H1 (cell line): ENCODE results near the gene ECI2. TPM values are rescaled to one million over a fixed set of nuclear protein-coding genes. Genes with fewer than 3 reads are reported as not detected.

Experiments
- CTCF ChIA-PET: fragments of 300-600 bp; sonication (Branson Sonifier 250); formaldehyde crosslinking; loops from one replicate; lab custom pipeline; 2021; ENCODE audit not compliant: partially characterized antibody; lab: Charles Lee
- POLR2A ChIA-PET: fragments of 300-600 bp; sonication (Branson Sonifier 250); formaldehyde crosslinking; loops from one replicate; lab custom pipeline; 2021; ENCODE audit warnings: inconsistent platforms; ENCODE audit not compliant: partially characterized antibody; lab: Charles Lee
- DNase-seq, 2 experiments: peaks; one replicate each; pipeline versions ENCODE4 v3.0.0 to v3.0.0-alpha.2; 2010 to 2022; ENCODE audit warnings: low spot score in 2 of 2, low read depth in 1 of 2, mixed read lengths in 1 of 2
- FAIRE-seq: peaks from 2 replicates; lab custom pipeline; 2011; peaks lifted over from hg19 to GRCh38; lab: Jason Lieb, UNC
- H2AFZ ChIP-seq: 2 replicates; pipeline ENCODE4 v1.8.1; 2012; ENCODE audit warnings: low read length, inconsistent platforms
- H2AK5ac ChIP-seq: 2 replicates; pipeline ENCODE4 v1.6.1; 2013; ENCODE audit warnings: low read depth, low read length
- H2BK120ac ChIP-seq: replicated peaks from 2 replicates; pipeline ENCODE3; 2013; ENCODE audit warnings: low read depth, low read length, inconsistent platforms
- H2BK12ac ChIP-seq: 2 replicates; pipeline ENCODE4 v1.6.1; 2013; ENCODE audit warnings: low read depth, low read length
- H2BK15ac ChIP-seq: 2 replicates; pipeline ENCODE4 v1.6.1; 2013; ENCODE audit warnings: low read length
- H2BK20ac ChIP-seq: 2 replicates; pipeline ENCODE4 v1.6.1; 2013; ENCODE audit warnings: low read length
- H2BK5ac ChIP-seq: 2 replicates; pipeline ENCODE4 v1.6.1; 2013; ENCODE audit warnings: low read depth, low read length
- H3K14ac ChIP-seq: 2 replicates; pipeline ENCODE4 v1.6.1; 2013; ENCODE audit warnings: inconsistent platforms; ENCODE audit not compliant: insufficient read length
- H3K18ac ChIP-seq: 2 replicates; pipeline ENCODE4 v1.6.1; 2013; ENCODE audit warnings: low read length; ENCODE audit errors: extremely low read depth
- H3K23ac ChIP-seq: 2 replicates; pipeline ENCODE4 v1.6.1; 2013; ENCODE audit warnings: inconsistent platforms; ENCODE audit not compliant: insufficient read length
- H3K23me2 ChIP-seq: 2 replicates; pipeline ENCODE4 v1.6.1; 2013; ENCODE audit warnings: low read depth, low read length
- H3K27ac ChIP-seq: 2 replicates; pipeline ENCODE4 v1.6.1; 2011; ENCODE audit warnings: low read depth, low read length, inconsistent platforms
- H3K27me3 ChIP-seq, 4 experiments: replicated peaks in 1 of 4; 1 replicate in 1 of 4; 2 replicates in 3 of 4; pipeline versions ENCODE4 v1.6.1 to v1.8.1; 2011 to 2013; ENCODE audit warnings: low read length in 3 of 4, mild to moderate bottlenecking in 3 of 4, inconsistent platforms in 2 of 4, mixed read lengths in 2 of 4, moderate library complexity in 1 of 4; ENCODE audit not compliant: control insufficient read depth in 3 of 4, insufficient read depth in 3 of 4; ENCODE audit errors: extremely low read depth in 1 of 4
- H3K36me3 ChIP-seq, 4 experiments: 2 replicates each; pipeline versions ENCODE4 v1.6.1 to v1.8.1; 2011 to 2013; ENCODE audit warnings: mild to moderate bottlenecking in 4 of 4, low read length in 3 of 4, moderate library complexity in 2 of 4, control low read depth in 1 of 4, inconsistent platforms in 1 of 4; ENCODE audit not compliant: insufficient read depth in 4 of 4, control insufficient read depth in 2 of 4
- H3K4ac ChIP-seq: replicated peaks from 2 replicates; pipeline ENCODE3; 2013; ENCODE audit warnings: low read length, low read depth, mixed read lengths, inconsistent platforms; ENCODE audit not compliant: insufficient read length
- H3K4me1 ChIP-seq, 4 experiments: replicated peaks in 1 of 4; 1 replicate in 1 of 4; 2 replicates in 3 of 4; pipeline versions ENCODE4 v1.6.1 to v1.8.1; 2011 to 2013; ENCODE audit warnings: low read length in 3 of 4, inconsistent platforms in 2 of 4, mixed read lengths in 1 of 4; ENCODE audit not compliant: insufficient read depth in 4 of 4, control insufficient read depth in 3 of 4
- H3K4me2 ChIP-seq, 2 experiments: 2 replicates each; pipeline versions ENCODE4 v1.6.1 to v1.8.1; 2011 to 2013; ENCODE audit warnings: low read depth in 2 of 2, low read length in 2 of 2, control low read depth in 1 of 2, inconsistent platforms in 1 of 2, mild to moderate bottlenecking in 1 of 2; ENCODE audit not compliant: insufficient read depth in 1 of 2
- H3K4me3 ChIP-seq, 4 experiments: fragments of 200-600, 300-600 bp in 1 of 4; sonication (generic), shearing (Covaris generic), sonication (Bioruptor Twin) in 1 of 4; 2 replicates each; pipeline versions ENCODE4 v1.5.1 to v1.8.1; 2011 to 2016; ENCODE audit warnings: low read length in 4 of 4, low read depth in 3 of 4, control low read depth in 2 of 4, inconsistent platforms in 2 of 4, mild to moderate bottlenecking in 2 of 4, mixed read lengths in 1 of 4, moderate library complexity in 1 of 4; ENCODE audit not compliant: insufficient read depth in 2 of 4; ENCODE audit errors: extremely low read depth in 1 of 4
- H3K56ac ChIP-seq: replicated peaks from 2 replicates; pipeline ENCODE3; 2013; ENCODE audit warnings: low read depth, mild to moderate bottlenecking, mixed read lengths, low read length, inconsistent platforms; ENCODE audit not compliant: insufficient read length
- H3K79me1 ChIP-seq: 2 replicates; pipeline ENCODE4 v1.6.1; 2013; ENCODE audit warnings: low read depth, low read length, control low read depth
- H3K79me2 ChIP-seq, 2 experiments: 2 replicates each; pipeline versions ENCODE4 v1.6.1 to v1.8.1; 2012 to 2013; ENCODE audit warnings: low read length in 2 of 2, mild to moderate bottlenecking in 2 of 2, inconsistent platforms in 1 of 2; ENCODE audit not compliant: insufficient read depth in 2 of 2, control insufficient read depth in 1 of 2
- H3K9ac ChIP-seq, 4 experiments: replicated peaks in 1 of 4; 1 replicate in 1 of 4; 2 replicates in 3 of 4; pipeline versions ENCODE4 v1.6.1 to v1.8.1; 2011 to 2013; ENCODE audit warnings: low read depth in 3 of 4, low read length in 3 of 4, control low read depth in 2 of 4, mild to moderate bottlenecking in 2 of 4, moderate library complexity in 2 of 4, inconsistent platforms in 1 of 4; ENCODE audit errors: extremely low read depth in 1 of 4
- H3K9me3 ChIP-seq, 2 experiments: 2 replicates each; pipeline versions ENCODE4 v1.6.1 to v1.8.1; 2012 to 2013; ENCODE audit warnings: mild to moderate bottlenecking in 2 of 2, moderate library complexity in 2 of 2, control low read depth in 1 of 2, inconsistent platforms in 1 of 2, low read depth in 1 of 2, low read length in 1 of 2, mixed read lengths in 1 of 2; ENCODE audit not compliant: insufficient read depth in 2 of 2
- H4K20me1 ChIP-seq, 2 experiments: replicated peaks in 1 of 2; 2 replicates each; pipeline versions ENCODE3 to v1.8.1; 2011 to 2013; ENCODE audit warnings: inconsistent platforms in 2 of 2, low read length in 2 of 2, mild to moderate bottlenecking in 1 of 2; ENCODE audit not compliant: insufficient read depth in 2 of 2, control insufficient read depth in 1 of 2
- H4K5ac ChIP-seq: 2 replicates; pipeline ENCODE4 v1.6.1; 2013; ENCODE audit warnings: low read length, low read depth, mixed read lengths, inconsistent platforms; ENCODE audit not compliant: insufficient read length
- H4K8ac ChIP-seq: 2 replicates; pipeline ENCODE4 v1.8.0; 2013; ENCODE audit warnings: mild to moderate bottlenecking, moderate library complexity, low read length, inconsistent platforms; ENCODE audit not compliant: insufficient read depth; ENCODE audit errors: extremely low read depth
- H4K91ac ChIP-seq: replicated peaks from 2 replicates; pipeline ENCODE3; 2013; ENCODE audit warnings: low read length, mixed read lengths, inconsistent platforms; ENCODE audit not compliant: insufficient read length
- BACH1 ChIP-seq: IDR thresholded peaks from 2 replicates; pipeline ENCODE4 v1.6.1; 2012; ENCODE audit warnings: low read length, improper control_type of control experiment
- CREB1 ChIP-seq: IDR thresholded peaks from 2 replicates; pipeline ENCODE4 v1.6.1; 2012; ENCODE audit warnings: inconsistent platforms
- EP300 ChIP-seq, 2 experiments: IDR thresholded peaks; 1 replicate in 1 of 2; 2 replicates in 1 of 2; pipeline ENCODE4 v1.6.1; 2011 to 2012; ENCODE audit warnings: low read depth in 2 of 2, low read length in 2 of 2, mild to moderate bottlenecking in 2 of 2, borderline replicate concordance in 1 of 2, inconsistent platforms in 1 of 2, moderate library complexity in 1 of 2
- GTF2F1 ChIP-seq: IDR thresholded peaks from 2 replicates; pipeline ENCODE4 v1.6.1; 2012; ENCODE audit warnings: low read depth, low read length, improper control_type of control experiment, borderline replicate concordance
- RBBP5 ChIP-seq: IDR thresholded peaks from 2 replicates; pipeline ENCODE4 v1.7.1; 2012; ENCODE audit warnings: low read depth, mild to moderate bottlenecking, inconsistent platforms, low read length, moderate library complexity, borderline replicate concordance
- WGBS, 2 experiments: shearing (Covaris generic) in 1 of 2; methylation state at CpG; one replicate each; pipeline versions ENCODE4 v1.1.6 to v1.1.7; 2013 to 2015; ENCODE audit warnings: low lambda C conversion rate in 2 of 2, mixed read lengths in 2 of 2, inconsistent platforms in 1 of 2, low coverage in 1 of 2, missing lambda C conversion rate in 1 of 2; ENCODE audit not compliant: insufficient replicate concordance in 2 of 2, insufficient coverage in 1 of 2, insufficient read length in 1 of 2; ENCODE audit errors: extremely low coverage in 1 of 2, missing lambda C conversion rate in 1 of 2; 5-methylcytosine and 5-hydroxymethylcytosine counted together
- polyA plus RNA-seq, 7 experiments: library from polyadenylated mRNA; depleted of rRNA in 3 of 7; stranded (reverse) in 5 of 7; unstranded in 2 of 7; fragments of >200 nt in 5 of 7; fragments of 200-250 nt in 2 of 7; gene quantifications; 1 replicate in 5 of 7; 2 replicates in 1 of 7; 4 replicates in 1 of 7; pipeline versions ENCODE4 v1.2.1 to v1.2.3, GENCODE V29; 2011 to 2013; ENCODE audit warnings: missing spikeins in 2 of 7, mixed read lengths in 2 of 7
- total RNA-seq: library from RNA; stranded (reverse); fragmentation: NEBNext Ultra II Directional; extraction: Animal tissue kit (Norgen Biotek cat#: 25700); gene quantifications from 2 replicates; pipeline ENCODE4 v1.2.1, GENCODE V29; 2021

The ECI2 gene
- total and polyA plus RNA-seq, 2 of the 8 experiments (the other 6 are each of a cell fraction or from before 2014, with no cell fraction given) = 40.4 to 70.8 TPM

DNA sequence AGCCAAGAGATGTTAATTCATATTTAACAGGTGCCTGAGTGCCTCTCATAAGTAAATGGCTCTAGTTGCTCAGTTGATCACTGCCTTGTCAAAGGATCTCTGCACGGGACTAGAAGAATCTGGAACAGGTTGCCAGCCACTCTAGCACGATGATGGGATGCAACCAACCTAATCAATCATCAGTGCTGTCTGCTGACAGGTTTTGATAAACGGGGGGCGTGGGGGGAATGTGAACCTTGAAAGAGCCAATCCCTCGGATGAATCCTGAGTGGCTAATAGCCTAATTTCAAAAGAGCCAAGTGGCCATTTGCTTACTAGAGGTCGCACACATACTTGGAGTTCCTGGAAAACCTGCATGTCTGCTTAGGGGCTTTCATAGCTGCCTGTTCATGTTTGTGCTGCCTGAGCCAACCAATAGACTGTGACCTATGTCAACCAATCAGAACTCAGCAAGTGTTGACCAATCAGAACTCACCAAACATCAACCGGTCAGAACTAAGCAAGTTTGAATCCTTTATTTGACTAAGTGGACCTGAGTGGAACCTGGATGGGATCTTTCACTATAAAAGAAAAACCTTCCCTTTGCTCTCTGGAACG is 43.5 kb upstream of the ECI2 start:
- no peak overlapping the region for H4K8ac ChIP-seq
- ChIA-PET POLR2A (no interaction called here), CTCF (no interaction called here)
- no peak for TF ChIP-seq BACH1
- no peak for TF ChIP-seq RBBP5
- no peak for TF ChIP-seq GTF2F1
- TF ChIP-seq CREB1 = no peak
- TF ChIP-seq EP300 (IDR thresholded peaks at IDR 0.05; ENCODE audit: borderline replicate concordance in 1 of 2, low read depth in 2 of 2, low read length in 2 of 2) = no peak
- H2BK15ac ChIP-seq = no peak overlapping the region
- H4K20me1 ChIP-seq = no peaks in the 10 kb centered on the region
- no peak overlapping the region for H2BK12ac ChIP-seq
- no peaks in the 10 kb centered on the region for H3K23me2 ChIP-seq
- H3K9me3 ChIP-seq = no peaks in the 10 kb centered on the region
- H4K91ac ChIP-seq = no peak overlapping the region
- no peak overlapping the region for H3K4ac ChIP-seq
- peaks cover 0 to 1% (median 0%) of the 10 kb centered on the region in 4 experiments; a peak in 1 of 7 replicates for H3K27me3 ChIP-seq
- FAIRE-seq (no peak), DNase-seq (no peak)
- no peak overlapping the region for H2BK5ac ChIP-seq
- no peak overlapping the region for H3K18ac ChIP-seq
- no peak overlapping the region for H2AFZ ChIP-seq
- H3K23ac ChIP-seq = no peak overlapping the region
- H2BK20ac ChIP-seq = no peak overlapping the region
- no peaks in the 10 kb centered on the region; a peak in 1 of 7 replicates for H3K4me1 ChIP-seq
- H3K27ac ChIP-seq = no peak overlapping the region
- H2BK120ac ChIP-seq = no peak overlapping the region
- H4K5ac ChIP-seq = no peak overlapping the region
- H3K14ac ChIP-seq = no peak overlapping the region
- H3K56ac ChIP-seq = no peak overlapping the region
- H3K79me1 ChIP-seq = no peaks in the 10 kb centered on the region
- no peak overlapping the region for H2AK5ac ChIP-seq
- H3K4me3 ChIP-seq = no peak overlapping the region
- no peaks in the 10 kb centered on the region for H3K79me2 ChIP-seq
- H3K4me2 ChIP-seq = no peak overlapping the region
- no peak overlapping the region for H3K9ac ChIP-seq
- 85% methylated on average over 8 of the region's 8 CpGs; no CpG with 5 or more reads in 1 of the 2 experiments for whole genome bisulfite sequencing, 2 experiments
- H3K36me3 ChIP-seq = no peaks in the 10 kb centered on the region
